HG02678 (cell line): ENCODE measurements around the gene CXCL13.
"Not testable (repeated sequence)": the region's sequence is repeated elsewhere in the genome, so short reads cannot be mapped to it uniquely, and the experiment has no call there.

Experiments
- ATAC-seq: cut with Tn5 transposase; IDR thresholded peaks from one replicate; pipeline ENCODE4 v1.9.1; 2021; ENCODE audit warnings: mild to moderate bottlenecking, moderate library complexity; ENCODE audit not compliant: unreplicated experiment

CXCL13 gene

GRCh38 chr4:77652237-77652897 lies 46.7 kb downstream of the CXCL13 start:
- ATAC-seq, result no peak

- ATAC-seq, result no peak
These were observed 47.6 kb downstream of the CXCL13 start for GRCh38 chr4:77653162-77653758.

GRCh38 chr4:77660318-77660717 lies 54.7 kb downstream of the CXCL13 start:
- ATAC-seq, result not testable (repeated sequence)
